ENCODE measurements around the gene TRAK1. TPM values are rescaled to one million over a fixed set of nuclear protein-coding genes. Genes with fewer than 3 reads are reported as not detected.

TRAK1 gene
- total RNA-seq, 1 donor from 2014 or later: 36.8 TPM

GRCh38 chr3:42275217-42275616 is 184.1 kb downstream of the TRAK1 start:
- Histone ChIP-seq H3K4me3 (no peak overlapping the region), H3K9me3 (no peaks in the 10 kb centered on the region), H3K27me3 (no peaks in the 10 kb centered on the region), H3K36me3 (no peaks in the 10 kb centered on the region), H3K27ac (no peak overlapping the region), H3K4me1 (no peaks in the 10 kb centered on the region)
- intact Hi-C loops (cut with DNase I): no loop called here
- DNase-seq (ENCODE audit: extremely low spot score in 2 of 2): no peak
- TF ChIP-seq POLR2AphosphoS5 (IDR thresholded peaks at IDR 0.05; ENCODE audit: insufficient read depth in 1 of 2, low read depth in 1 of 2): no peak
- no peak for TF ChIP-seq CTCF (IDR thresholded peaks at IDR 0.05)
- no peak for TF ChIP-seq POLR2A (IDR thresholded peaks at IDR 0.05)

Small RNA genes lying within 50 kb of the gene (small RNA-seq; reads per million reads assigned to genes)
- not detected for gene RNU4-78P

Other genes starting within 250 kb of the TRAK1 start
- 24.1 TPM for gene ULK4, start 129.3 kb upstream of the TRAK1 start, total RNA-seq
- gene CCK, start 174.8 kb downstream of the TRAK1 start, total RNA-seq: not detected

Data from vagina (tissue), 2 donors.